HepG2 (cell line): Measurements from ENCODE around the gene FAF1. TPM values are rescaled to one million over a fixed set of nuclear protein-coding genes. Genes with fewer than 3 reads are reported as not detected.

Experiments
- ATAC-seq: fragments of 200-7000 bp; cut with Tn5 transposase; 3 replicates; pipeline ENCODE4 v1.9.1; 2020; ENCODE audit warnings: mild to moderate bottlenecking, moderate library complexity
- BruUV-seq: library from RNA; stranded (reverse); fragments of 400-500 nt; replicated peaks from 2 replicates; lab custom pipeline; 2021; lab: Mats Ljungman, UMichigan
- CTCF ChIA-PET: fragments of 300-600 bp; formaldehyde crosslinking; extraction: SDS; loops from one replicate; lab custom pipeline; 2021; ENCODE audit warnings: low total read pairs, inconsistent platforms, low intra/inter-chr PET ratio; lab: Yijun Ruan, JAX
- POLR2A ChIA-PET: fragments of 350-600 bp; sonication (Branson Sonifier 250); formaldehyde crosslinking; loops from one replicate; lab custom pipeline; 2020; ENCODE audit warnings: antibody characterized with exemption, inconsistent platforms; lab: Yijun Ruan, JAX
- DNase-seq: peaks from one replicate; pipeline ENCODE4 v3.0.0-alpha.2; 2015; ENCODE audit warnings: low spot score
- FAIRE-seq: peaks from 3 replicates; lab custom pipeline; 2011; peaks lifted over from hg19 to GRCh38; lab: Jason Lieb, UNC
- H2AFZ ChIP-seq: one replicate; pipeline ENCODE4 v1.6.1; 2011; ENCODE audit warnings: low read length, inconsistent platforms
- H3K27ac ChIP-seq: fragments of 300-600 bp; 3 replicates; pipeline ENCODE4 v1.8.0; 2011; ENCODE audit warnings: mixed run types, mild to moderate bottlenecking, mixed read lengths, low read length, inconsistent platforms; ENCODE audit not compliant: insufficient read depth; ENCODE audit errors: extremely low read length
- H3K27me3 ChIP-seq, 2 experiments: fragments of 200-600 bp in 1 of 2; 2 replicates in 1 of 2; 3 replicates in 1 of 2; pipeline versions ENCODE4 v1.6.0 to v1.8.0; 2011; ENCODE audit warnings: low read length in 2 of 2, mild to moderate bottlenecking in 2 of 2, moderate library complexity in 2 of 2, inconsistent platforms in 1 of 2; ENCODE audit not compliant: insufficient read depth in 2 of 2, control insufficient read depth in 1 of 2
- H3K36me3 ChIP-seq, 2 experiments: fragments of 200-600 bp in 1 of 2; replicated peaks in 1 of 2; 2 replicates in 1 of 2; 3 replicates in 1 of 2; pipeline versions ENCODE4 v1.5.1 to v1.8.0; 2011; ENCODE audit warnings: low read length in 2 of 2, inconsistent platforms in 1 of 2; ENCODE audit not compliant: insufficient read depth in 2 of 2, control insufficient read depth in 1 of 2
- H3K4me1 ChIP-seq: 2 replicates; pipeline ENCODE4 v1.5.1; 2012; ENCODE audit warnings: low read length, inconsistent platforms; ENCODE audit not compliant: insufficient read depth
- H3K4me2 ChIP-seq: 2 replicates; pipeline ENCODE4 v1.6.0; 2011; ENCODE audit warnings: low read depth, low read length, inconsistent platforms
- H3K4me3 ChIP-seq, 3 experiments: fragments of 200-600 bp in 1 of 3; sonication (generic), shearing (Covaris generic) in 1 of 3; replicated peaks in 1 of 3; 2 replicates each; pipeline ENCODE4 v1.5.1; 2011 to 2016; ENCODE audit warnings: low read length in 3 of 3, inconsistent platforms in 2 of 3, low read depth in 2 of 3, mild to moderate bottlenecking in 2 of 3, control low read depth in 1 of 3, mixed read lengths in 1 of 3; ENCODE audit not compliant: insufficient read depth in 1 of 3
- H3K79me2 ChIP-seq: one replicate; pipeline ENCODE4 v1.6.1; 2011; ENCODE audit warnings: low read length, inconsistent platforms; ENCODE audit not compliant: insufficient read depth
- H3K9ac ChIP-seq: 2 replicates; pipeline ENCODE4 v1.6.0; 2011; ENCODE audit warnings: mild to moderate bottlenecking, low read depth, low read length, inconsistent platforms; ENCODE audit not compliant: insufficient read depth
- H3K9me3 ChIP-seq: 2 replicates; pipeline ENCODE4 v1.5.1; 2012; ENCODE audit warnings: mild to moderate bottlenecking, low read length
- H4K20me1 ChIP-seq: 2 replicates; pipeline ENCODE4 v1.6.0; 2011; ENCODE audit warnings: inconsistent platforms, mild to moderate bottlenecking, low read length, moderate library complexity; ENCODE audit not compliant: insufficient read depth
- ERF ChIP-seq: IDR thresholded peaks from 2 replicates; pipeline ENCODE4 v1.6.1; 2018; ENCODE audit warnings: missing biosample characterization, missing genetic modification reagents
- HOXA9 ChIP-seq: sonication (generic); formaldehyde crosslinking; IDR thresholded peaks from 2 replicates; pipeline ENCODE4 v1.8.1; 2022; ENCODE audit warnings: missing genetic modification reagents, mild to moderate bottlenecking, moderate library complexity, borderline replicate concordance
- MEIS1 ChIP-seq: sonication (generic); formaldehyde crosslinking; IDR thresholded peaks from 2 replicates; pipeline ENCODE4 v1.9.0; 2021; ENCODE audit warnings: mild to moderate bottlenecking, missing genetic modification reagents, moderate library complexity, borderline replicate concordance
- MXD3 ChIP-seq: IDR thresholded peaks from 2 replicates; pipeline ENCODE4 v1.6.1; 2016; ENCODE audit warnings: mild to moderate bottlenecking, missing biosample characterization, missing genetic modification reagents
- NONO ChIP-seq, 2 experiments: fragments of 450-650 bp in 1 of 2; sonication (generic) in 1 of 2; formaldehyde crosslinking in 1 of 2; IDR thresholded peaks in 1 of 2; conservative IDR thresholded peaks in 1 of 2; 2 replicates each; pipeline versions ENCODE4 v1.6.1 to v1.8.0; 2017 to 2022; ENCODE audit warnings: mild to moderate bottlenecking in 1 of 2, missing genetic modification reagents in 1 of 2, moderate library complexity in 1 of 2
- SMAD9 ChIP-seq: sonication (generic); formaldehyde crosslinking; IDR thresholded peaks from 2 replicates; pipeline ENCODE4 v1.5.1; 2020; ENCODE audit warnings: mild to moderate bottlenecking, missing genetic modification reagents
- SUZ12 ChIP-seq: fragments of 150-350 bp; IDR thresholded peaks from 2 replicates; pipeline ENCODE4 v1.6.1; 2014; ENCODE audit warnings: low read depth, low read length
- ZNF24 ChIP-seq: fragments of 450-650 bp; IDR thresholded peaks from 2 replicates; pipeline ENCODE4 v1.6.1; 2017; ENCODE audit warnings: antibody characterized with exemption, mild to moderate bottlenecking
- ZNF800 ChIP-seq: sonication (generic); formaldehyde crosslinking; IDR thresholded peaks from 2 replicates; pipeline ENCODE4 v1.4.0; 2020; ENCODE audit warnings: missing genetic modification reagents
- WGBS: methylation state at CpG from one replicate; pipeline ENCODE4 v1.1.6; 2017; ENCODE audit warnings: low lambda C conversion rate; 5-methylcytosine and 5-hydroxymethylcytosine counted together
- in situ Hi-C: cut with HindIII; loops from 2 replicates; pipeline ENCODE4 v1.10.0; 2017; ENCODE audit warnings: low pct_unique_long_range_greater_than_20kb; ENCODE audit not compliant: extremely low pct_ligation_motif_present
- intact Hi-C: fragments of 100-400 bp; cut with micrococcal nuclease; formaldehyde crosslinking; loops from one replicate; pipeline ENCODE4 v1.10.0; 2022; ENCODE audit not compliant: unreplicated experiment
- polyA plus RNA-seq, 8 experiments: library from polyadenylated mRNA; depleted of rRNA in 3 of 8; stranded (reverse) in 7 of 8; unstranded in 1 of 8; fragments of >200 nt; fragmentation: Illumina TruSeq in 4 of 8; extraction: Trizol in 4 of 8; gene quantifications; 2 replicates each; pipeline versions ENCODE4 v1.2.1 to v1.2.3, GENCODE V29; 2011 to 2016; ENCODE audit warnings: low read depth in 4 of 8, missing spikeins in 1 of 8, mixed read lengths in 1 of 8; ENCODE audit not compliant: insufficient read depth in 1 of 8
- total RNA-seq, 5 experiments: library from RNA; depleted of rRNA; stranded (reverse); fragments of >200 nt; fragmentation: Illumina TruSeq; extraction: Trizol; gene quantifications; 2 replicates each; pipeline ENCODE4 v1.2.3, GENCODE V29; 2016; ENCODE audit warnings: low read depth in 1 of 5
- TF ChIP-seq, protein P1 (sequence below): IDR thresholded peaks from 2 replicates; pipeline ENCODE4 v1.6.1; 2016
- TF ChIP-seq, protein P2 (sequence below): sonication (generic); formaldehyde crosslinking; IDR thresholded peaks from 2 replicates; pipeline ENCODE4 v1.4.0; 2020; ENCODE audit warnings: missing genetic modification reagents
- TF ChIP-seq, protein P3 (sequence below): sonication (generic); formaldehyde crosslinking; IDR thresholded peaks from 2 replicates; pipeline ENCODE4 v1.4.0; 2020; ENCODE audit warnings: low read depth, mild to moderate bottlenecking, missing genetic modification reagents

FAF1 gene
- total and polyA plus RNA-seq, 2 of the 13 experiments (the other 11 are each of a cell fraction or from before 2014, with no cell fraction given): 19.4 to 63.3 TPM

DNA sequence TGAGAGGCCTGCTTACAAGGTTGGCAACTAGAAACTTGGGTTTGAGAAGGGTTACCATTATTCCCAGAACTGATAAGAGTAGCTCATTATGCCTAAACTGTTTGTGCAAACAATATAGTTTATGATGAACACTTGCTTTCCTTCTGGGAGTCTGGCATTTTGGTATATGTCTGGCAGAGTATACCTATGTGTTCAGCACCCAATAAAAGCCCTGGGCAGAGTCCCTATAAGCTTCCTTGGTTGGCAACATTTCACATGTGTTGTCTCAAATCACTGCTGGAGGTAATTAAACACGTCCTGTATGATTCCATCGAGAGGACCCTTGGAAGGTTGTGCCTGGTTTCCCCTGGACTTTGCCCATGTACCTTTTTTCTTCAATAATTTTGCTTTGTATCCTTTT is 497.1 kb downstream of the FAF1 start:
- no peaks in the 10 kb centered on the region for H3K27me3 ChIP-seq
- no peak overlapping the region for H3K4me2 ChIP-seq
- no peak overlapping the region for H3K27ac ChIP-seq
- H3K79me2 ChIP-seq: no peaks in the 10 kb centered on the region
- H3K4me3 ChIP-seq: no peak overlapping the region
- no peak overlapping the region for H3K9ac ChIP-seq
- intact Hi-C loops: no loop called here
- no peaks in the 10 kb centered on the region for H4K20me1 ChIP-seq
- ATAC-seq: no peak
- CTCF ChIA-PET: no interaction called here
- H3K4me1 ChIP-seq: no peaks in the 10 kb centered on the region
- FAIRE-seq: no peak
- TF ChIP-seq, protein P1, sequence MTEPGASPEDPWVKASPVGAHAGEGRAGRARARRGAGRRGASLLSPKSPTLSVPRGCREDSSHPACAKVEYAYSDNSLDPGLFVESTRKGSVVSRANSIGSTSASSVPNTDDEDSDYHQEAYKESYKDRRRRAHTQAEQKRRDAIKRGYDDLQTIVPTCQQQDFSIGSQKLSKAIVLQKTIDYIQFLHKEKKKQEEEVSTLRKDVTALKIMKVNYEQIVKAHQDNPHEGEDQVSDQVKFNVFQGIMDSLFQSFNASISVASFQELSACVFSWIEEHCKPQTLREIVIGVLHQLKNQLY (CRISPR knock-in tag): no peak
- TF ChIP-seq HOXA9 (CRISPR knock-in tag): no peak
- TF ChIP-seq NONO (IDR thresholded peaks at IDR 0.05): no peak
- TF ChIP-seq NONO (CRISPR knock-in tag; conservative IDR thresholded peaks at IDR 0.05): no peak
- no peak for TF ChIP-seq SUZ12
- TF ChIP-seq, protein P2, sequence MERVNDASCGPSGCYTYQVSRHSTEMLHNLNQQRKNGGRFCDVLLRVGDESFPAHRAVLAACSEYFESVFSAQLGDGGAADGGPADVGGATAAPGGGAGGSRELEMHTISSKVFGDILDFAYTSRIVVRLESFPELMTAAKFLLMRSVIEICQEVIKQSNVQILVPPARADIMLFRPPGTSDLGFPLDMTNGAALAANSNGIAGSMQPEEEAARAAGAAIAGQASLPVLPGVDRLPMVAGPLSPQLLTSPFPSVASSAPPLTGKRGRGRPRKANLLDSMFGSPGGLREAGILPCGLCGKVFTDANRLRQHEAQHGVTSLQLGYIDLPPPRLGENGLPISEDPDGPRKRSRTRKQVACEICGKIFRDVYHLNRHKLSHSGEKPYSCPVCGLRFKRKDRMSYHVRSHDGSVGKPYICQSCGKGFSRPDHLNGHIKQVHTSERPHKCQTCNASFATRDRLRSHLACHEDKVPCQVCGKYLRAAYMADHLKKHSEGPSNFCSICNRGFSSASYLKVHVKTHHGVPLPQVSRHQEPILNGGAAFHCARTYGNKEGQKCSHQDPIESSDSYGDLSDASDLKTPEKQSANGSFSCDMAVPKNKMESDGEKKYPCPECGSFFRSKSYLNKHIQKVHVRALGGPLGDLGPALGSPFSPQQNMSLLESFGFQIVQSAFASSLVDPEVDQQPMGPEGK (CRISPR knock-in tag): no peak
- TF ChIP-seq, protein P3, sequence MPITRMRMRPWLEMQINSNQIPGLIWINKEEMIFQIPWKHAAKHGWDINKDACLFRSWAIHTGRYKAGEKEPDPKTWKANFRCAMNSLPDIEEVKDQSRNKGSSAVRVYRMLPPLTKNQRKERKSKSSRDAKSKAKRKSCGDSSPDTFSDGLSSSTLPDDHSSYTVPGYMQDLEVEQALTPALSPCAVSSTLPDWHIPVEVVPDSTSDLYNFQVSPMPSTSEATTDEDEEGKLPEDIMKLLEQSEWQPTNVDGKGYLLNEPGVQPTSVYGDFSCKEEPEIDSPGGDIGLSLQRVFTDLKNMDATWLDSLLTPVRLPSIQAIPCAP: no peak
- TF ChIP-seq SMAD9 (CRISPR knock-in tag): no peak
- no peak for TF ChIP-seq MEIS1 (CRISPR knock-in tag)
- TF ChIP-seq ZNF24: no peak
- TF ChIP-seq ERF (CRISPR knock-in tag): no peak
- TF ChIP-seq MXD3 (CRISPR knock-in tag): no peak
- TF ChIP-seq ZNF800: no peak
- TF ChIP-seq, all 625 proteins: peak for 0
- no peak for DNase-seq
- in situ Hi-C loops: loop anchor here (10.0 kb wide), 1 partner anchor 62 kb away; no protein-coding TSS in a partner anchor
- Histone ChIP-seq H3K36me3 (0 out of 5 replicates have a peak, but pooled peaks cover 0 to 7% of the 10 kb centered on the region in 2 experiments), H2AFZ (no peak overlapping the region), H3K9me3 (no peaks in the 10 kb centered on the region)
- 93% methylated on average over 2 of the region's 2 CpGs for WGBS
- POLR2A ChIA-PET: no interaction called here
- no TSS peak for BruUV-seq
